ENCODE data around the gene MICAL2. TPM values are rescaled to one million over a fixed set of nuclear protein-coding genes. Genes with fewer than 3 reads are reported as not detected.
A peak's percentile ranks its signal among the peaks of the same experiment; 100 is the strongest.

MICAL2 gene
- total RNA-seq, 1 donor from 2014 or later = 20.8 TPM

- TF ChIP-seq, protein P1, sequence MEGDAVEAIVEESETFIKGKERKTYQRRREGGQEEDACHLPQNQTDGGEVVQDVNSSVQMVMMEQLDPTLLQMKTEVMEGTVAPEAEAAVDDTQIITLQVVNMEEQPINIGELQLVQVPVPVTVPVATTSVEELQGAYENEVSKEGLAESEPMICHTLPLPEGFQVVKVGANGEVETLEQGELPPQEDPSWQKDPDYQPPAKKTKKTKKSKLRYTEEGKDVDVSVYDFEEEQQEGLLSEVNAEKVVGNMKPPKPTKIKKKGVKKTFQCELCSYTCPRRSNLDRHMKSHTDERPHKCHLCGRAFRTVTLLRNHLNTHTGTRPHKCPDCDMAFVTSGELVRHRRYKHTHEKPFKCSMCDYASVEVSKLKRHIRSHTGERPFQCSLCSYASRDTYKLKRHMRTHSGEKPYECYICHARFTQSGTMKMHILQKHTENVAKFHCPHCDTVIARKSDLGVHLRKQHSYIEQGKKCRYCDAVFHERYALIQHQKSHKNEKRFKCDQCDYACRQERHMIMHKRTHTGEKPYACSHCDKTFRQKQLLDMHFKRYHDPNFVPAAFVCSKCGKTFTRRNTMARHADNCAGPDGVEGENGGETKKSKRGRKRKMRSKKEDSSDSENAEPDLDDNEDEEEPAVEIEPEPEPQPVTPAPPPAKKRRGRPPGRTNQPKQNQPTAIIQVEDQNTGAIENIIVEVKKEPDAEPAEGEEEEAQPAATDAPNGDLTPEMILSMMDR (IDR thresholded peaks at IDR 0.05) = no peak
- Mint-ChIP-seq H3K36me3 (ENCODE audit: unreplicated experiment) (no peaks in the 10 kb centered on the region), H3K27ac (ENCODE audit: unreplicated experiment) (no peak overlapping the region), H3K9me3 (ENCODE audit: unreplicated experiment) (no peaks in the 10 kb centered on the region), H3K4me1 (ENCODE audit: unreplicated experiment) (peaks cover 33% of the 10 kb centered on the region), H3K27me3 (ENCODE audit: unreplicated experiment) (no peaks in the 10 kb centered on the region), H3K4me3 (ENCODE audit: unreplicated experiment) (no peak overlapping the region)
- no peak for DNase-seq (ENCODE audit: extremely low spot score, unreplicated experiment)
Observed at GRCh38 chr11:12235080-12235479, 124.7 kb downstream of the MICAL2 start.

DNA sequence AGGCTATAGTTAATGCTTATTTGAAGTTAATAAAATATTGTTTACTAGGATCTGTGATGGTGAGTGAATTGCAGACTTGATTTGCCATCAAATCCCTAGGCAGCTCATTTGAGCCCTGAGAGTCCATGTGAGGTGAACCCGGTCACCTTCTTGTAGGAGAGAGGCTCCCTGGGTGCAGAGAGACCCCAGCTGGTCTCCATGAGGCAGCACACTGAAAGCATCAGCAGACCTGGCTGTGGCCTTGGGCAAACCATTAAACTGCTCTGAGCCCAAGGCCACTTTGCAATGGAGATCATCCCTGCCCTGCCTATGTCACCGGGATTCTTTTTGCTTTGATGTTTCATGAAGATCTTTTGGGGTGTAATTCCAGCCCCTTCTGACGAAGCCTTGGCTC, 125.2 kb downstream of the MICAL2 start:
- Mint-ChIP-seq H3K27ac (ENCODE audit: unreplicated experiment) (no peak overlapping the region), H3K9me3 (ENCODE audit: unreplicated experiment) (no peaks in the 10 kb centered on the region), H3K27me3 (ENCODE audit: unreplicated experiment) (no peaks in the 10 kb centered on the region), H3K36me3 (ENCODE audit: unreplicated experiment) (no peaks in the 10 kb centered on the region), H3K4me3 (ENCODE audit: unreplicated experiment) (no peak overlapping the region), H3K4me1 (ENCODE audit: unreplicated experiment) (peaks cover 33% of the 10 kb centered on the region)
- TF ChIP-seq, protein P1 (IDR thresholded peaks at IDR 0.05) = no peak
- no peak for DNase-seq (ENCODE audit: extremely low spot score, unreplicated experiment)

GRCh38 chr11:12235947-12236743, 125.8 kb downstream of the MICAL2 start:
- TF ChIP-seq, protein P1 (IDR thresholded peaks at IDR 0.05) = peak; percentile 82
- peaks cover 33% of the 10 kb centered on the region for H3K4me1 Mint-ChIP-seq (ENCODE audit: unreplicated experiment)
- peak overlapping the region; percentile 48 for H3K27ac Mint-ChIP-seq (ENCODE audit: unreplicated experiment)
- no peaks in the 10 kb centered on the region for H3K27me3 Mint-ChIP-seq (ENCODE audit: unreplicated experiment)
- no peaks in the 10 kb centered on the region for H3K9me3 Mint-ChIP-seq (ENCODE audit: unreplicated experiment)
- no peak overlapping the region for H3K4me3 Mint-ChIP-seq (ENCODE audit: unreplicated experiment)
- H3K36me3 Mint-ChIP-seq (ENCODE audit: unreplicated experiment) = no peaks in the 10 kb centered on the region
- no peak for DNase-seq (ENCODE audit: extremely low spot score, unreplicated experiment)

DNA sequence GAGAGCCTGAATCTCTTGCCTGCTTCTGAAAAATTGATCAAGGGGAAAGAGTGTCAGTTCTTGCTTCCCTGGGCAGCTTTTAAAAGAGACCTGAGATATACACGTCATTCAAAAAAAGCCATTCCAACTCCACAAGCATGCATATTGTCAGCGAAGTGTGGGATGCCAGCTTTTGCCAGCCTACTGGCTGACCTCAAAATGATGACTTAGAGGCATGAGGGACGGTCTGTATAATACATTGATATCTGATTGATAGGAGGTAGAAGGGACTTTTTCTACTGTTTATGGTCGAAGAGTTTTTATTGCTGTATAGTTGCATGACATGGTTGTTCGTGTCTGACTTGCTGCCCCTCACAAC, 126.3 kb downstream of the MICAL2 start:
- Mint-ChIP-seq H3K4me3 (ENCODE audit: unreplicated experiment) (no peak overlapping the region), H3K27ac (ENCODE audit: unreplicated experiment) (no peak overlapping the region), H3K36me3 (ENCODE audit: unreplicated experiment) (no peaks in the 10 kb centered on the region), H3K9me3 (ENCODE audit: unreplicated experiment) (no peaks in the 10 kb centered on the region), H3K27me3 (ENCODE audit: unreplicated experiment) (no peaks in the 10 kb centered on the region), H3K4me1 (ENCODE audit: unreplicated experiment) (peaks cover 33% of the 10 kb centered on the region)
- TF ChIP-seq, protein P1 (IDR thresholded peaks at IDR 0.05) = peak; percentile 4
- no peak for DNase-seq (ENCODE audit: extremely low spot score, unreplicated experiment)

GRCh38 chr11:12237381-12237784, 127.0 kb downstream of the MICAL2 start:
- H3K4me3 Mint-ChIP-seq (ENCODE audit: unreplicated experiment) = no peak overlapping the region
- no peaks in the 10 kb centered on the region for H3K9me3 Mint-ChIP-seq (ENCODE audit: unreplicated experiment)
- H3K27me3 Mint-ChIP-seq (ENCODE audit: unreplicated experiment) = no peaks in the 10 kb centered on the region
- TF ChIP-seq, protein P1 (IDR thresholded peaks at IDR 0.05) = no peak
- DNase-seq (ENCODE audit: extremely low spot score, unreplicated experiment) = no peak
- H3K4me1 Mint-ChIP-seq (ENCODE audit: unreplicated experiment) = peaks cover 33% of the 10 kb centered on the region
- no peak overlapping the region for H3K27ac Mint-ChIP-seq (ENCODE audit: unreplicated experiment)
- no peaks in the 10 kb centered on the region for H3K36me3 Mint-ChIP-seq (ENCODE audit: unreplicated experiment)

Measured in osteocyte (in vitro differentiated cells).